HUDEP-2 (cell line): Measurements from ENCODE around the gene TRPV3.
"Not testable (repeated sequence)": the region's sequence is repeated elsewhere in the genome, so short reads cannot be mapped to it uniquely, and the experiment has no call there.

Source experiments
- DNase-seq, 76 experiments: peaks; one replicate each; lab custom pipeline; 2025; ENCODE audit not compliant: unreplicated experiment in 76 of 76; lab: John Stamatoyannopoulos, UW

Gene TRPV3

GRCh38 chr17:3574231-3574630, 16.6 kb upstream of the TRPV3 start:
- DNase-seq = no peak

GRCh38 chr17:3573246-3574100, 15.9 kb upstream of the TRPV3 start:
- peak in 2 of 76 experiments; percentile 6 to 11 for DNase-seq

- no peak for DNase-seq
These were observed 14.6 kb upstream of the TRPV3 start for GRCh38 chr17:3572231-3572630.

GRCh38 chr17:3571043-3571900, 13.7 kb upstream of the TRPV3 start:
- DNase-seq = no peak

GRCh38 chr17:3569534-3570137, 12.0 kb upstream of the TRPV3 start:
- DNase-seq = no peak

GRCh38 chr17:3566551-3566950, 8.9 kb upstream of the TRPV3 start:
- DNase-seq = no peak

GRCh38 chr17:3565143-3565542, 7.5 kb upstream of the TRPV3 start:
- no peak for DNase-seq

GRCh38 chr17:3564241-3564640, 6.6 kb upstream of the TRPV3 start:
- not testable (repeated sequence) for DNase-seq

GRCh38 chr17:3559270-3559645, 1.6 kb upstream of the TRPV3 start:
- DNase-seq = no peak

GRCh38 chr17:3558603-3559269, 1.1 kb upstream of the TRPV3 start:
- no peak for DNase-seq

- no peak for DNase-seq
These were observed 470 bp downstream of the TRPV3 start for GRCh38 chr17:3556916-3557767.

- no peak for DNase-seq
These were observed 1.2 kb downstream of the TRPV3 start for GRCh38 chr17:3556239-3556915.

- DNase-seq = no peak
These were observed 2.3 kb downstream of the TRPV3 start for GRCh38 chr17:3555189-3555796.

GRCh38 chr17:3554440-3554839, 3.2 kb downstream of the TRPV3 start:
- no peak for DNase-seq

GRCh38 chr17:3553419-3554401, 3.9 kb downstream of the TRPV3 start:
- DNase-seq = no peak

- no peak for DNase-seq
These were observed 4.7 kb downstream of the TRPV3 start for GRCh38 chr17:3552916-3553315.

- no peak for DNase-seq
These were observed 6.4 kb downstream of the TRPV3 start for GRCh38 chr17:3551189-3551588.
